ENCODE results near the gene DNASE1L2.

DNA sequence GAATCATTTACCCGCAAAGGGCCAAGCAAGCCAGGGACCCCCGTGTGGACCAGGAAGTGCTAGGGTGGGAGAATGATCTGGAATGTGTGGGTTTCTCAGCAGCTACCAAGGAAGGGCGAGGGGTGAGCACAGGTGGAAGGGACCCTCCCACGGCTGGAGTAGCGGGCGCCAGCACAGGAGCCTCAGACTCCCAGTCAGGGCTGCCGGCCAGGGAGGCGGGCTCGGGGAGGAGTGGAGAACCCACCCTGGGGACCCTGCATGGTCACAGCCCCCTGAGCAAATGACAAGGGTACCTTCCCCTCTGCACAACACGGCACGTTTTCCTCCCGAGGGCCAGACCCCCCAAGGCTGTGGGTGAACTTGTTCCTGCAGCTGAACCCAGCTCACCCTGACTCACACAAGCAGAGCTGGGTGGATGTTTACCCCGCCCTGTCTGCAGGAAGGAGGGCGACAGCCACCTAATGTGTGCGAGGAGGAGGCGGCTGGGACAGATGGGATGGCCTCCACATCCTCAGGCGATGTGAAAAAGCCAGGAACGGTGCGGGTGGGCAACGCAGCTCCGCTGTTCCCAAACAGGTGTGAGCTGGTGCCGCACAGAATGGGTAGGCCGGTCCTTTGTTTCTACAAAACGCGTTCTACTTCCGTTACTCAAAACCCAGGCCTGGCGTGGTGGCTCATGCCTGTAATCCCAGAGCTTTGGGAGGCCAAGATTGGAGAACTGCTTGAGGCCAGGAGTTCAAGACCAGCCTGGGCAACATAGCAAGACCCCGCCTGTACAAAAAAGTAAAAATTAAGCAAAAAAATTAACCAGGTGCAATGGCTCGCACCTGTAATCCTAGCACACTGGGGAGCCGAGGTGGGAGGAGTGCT is 8.9 kb downstream of the DNASE1L2 start:
- TF ChIP-seq, protein P1, sequence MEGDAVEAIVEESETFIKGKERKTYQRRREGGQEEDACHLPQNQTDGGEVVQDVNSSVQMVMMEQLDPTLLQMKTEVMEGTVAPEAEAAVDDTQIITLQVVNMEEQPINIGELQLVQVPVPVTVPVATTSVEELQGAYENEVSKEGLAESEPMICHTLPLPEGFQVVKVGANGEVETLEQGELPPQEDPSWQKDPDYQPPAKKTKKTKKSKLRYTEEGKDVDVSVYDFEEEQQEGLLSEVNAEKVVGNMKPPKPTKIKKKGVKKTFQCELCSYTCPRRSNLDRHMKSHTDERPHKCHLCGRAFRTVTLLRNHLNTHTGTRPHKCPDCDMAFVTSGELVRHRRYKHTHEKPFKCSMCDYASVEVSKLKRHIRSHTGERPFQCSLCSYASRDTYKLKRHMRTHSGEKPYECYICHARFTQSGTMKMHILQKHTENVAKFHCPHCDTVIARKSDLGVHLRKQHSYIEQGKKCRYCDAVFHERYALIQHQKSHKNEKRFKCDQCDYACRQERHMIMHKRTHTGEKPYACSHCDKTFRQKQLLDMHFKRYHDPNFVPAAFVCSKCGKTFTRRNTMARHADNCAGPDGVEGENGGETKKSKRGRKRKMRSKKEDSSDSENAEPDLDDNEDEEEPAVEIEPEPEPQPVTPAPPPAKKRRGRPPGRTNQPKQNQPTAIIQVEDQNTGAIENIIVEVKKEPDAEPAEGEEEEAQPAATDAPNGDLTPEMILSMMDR (IDR thresholded peaks at IDR 0.05), result no peak
- TF ChIP-seq POLR2A (IDR thresholded peaks at IDR 0.05), result no peak

Data from thyroid gland (tissue), 4 donors.